WTC11 (cell line): Measurements from ENCODE around the gene OXER1.

ENCODE experiments used
- ATF3 ChIP-seq: sonication (generic); formaldehyde crosslinking; conservative IDR thresholded peaks from 2 replicates; pipeline ENCODE4 v1.8.1; 2022; ENCODE audit warnings: mild to moderate bottlenecking, missing genetic modification reagents
- CTCF ChIP-seq: fragments of 200-600 bp; IDR thresholded peaks from 2 replicates; pipeline ENCODE4 v1.8.0; 2022; ENCODE audit warnings: antibody characterized with exemption
- E2F1 ChIP-seq: sonication (generic); formaldehyde crosslinking; IDR thresholded peaks from 2 replicates; pipeline ENCODE4 v1.8.0; 2022; ENCODE audit warnings: mild to moderate bottlenecking, missing genetic modification reagents
- ESRRA ChIP-seq: sonication (generic); formaldehyde crosslinking; IDR thresholded peaks from 2 replicates; pipeline ENCODE4 v1.8.1; 2022; ENCODE audit warnings: mild to moderate bottlenecking, missing genetic modification reagents, borderline replicate concordance
- FOXK1 ChIP-seq: sonication (generic); formaldehyde crosslinking; IDR thresholded peaks from 2 replicates; pipeline ENCODE4 v1.8.0; 2022; ENCODE audit warnings: mild to moderate bottlenecking, moderate library complexity, missing genetic modification reagents
- MYBL2 ChIP-seq: sonication (generic); formaldehyde crosslinking; IDR thresholded peaks from 2 replicates; pipeline ENCODE4 v1.8.1; 2023; ENCODE audit warnings: mild to moderate bottlenecking, moderate library complexity, missing genetic modification reagents
- TCF7 ChIP-seq: sonication (generic); formaldehyde crosslinking; IDR thresholded peaks from 2 replicates; pipeline ENCODE4 v1.8.0; 2022; ENCODE audit warnings: mild to moderate bottlenecking, low read depth, missing genetic modification reagents, moderate library complexity
- ZBTB43 ChIP-seq: sonication (generic); formaldehyde crosslinking; IDR thresholded peaks from 2 replicates; pipeline ENCODE4 v1.8.1; 2023; ENCODE audit warnings: mild to moderate bottlenecking, missing genetic modification reagents

- no peak for TF ChIP-seq ATF3 (CRISPR knock-in tag)
- no peak for TF ChIP-seq CTCF
- no peak for TF ChIP-seq MYBL2
- no peak for TF ChIP-seq TCF7
- no peak for TF ChIP-seq E2F1 (CRISPR knock-in tag)
- TF ChIP-seq FOXK1, result no peak
- TF ChIP-seq ZBTB43 (CRISPR knock-in tag), result no peak
- no peak for TF ChIP-seq ESRRA (CRISPR knock-in tag)
Observed at GRCh38 chr2:42801381-42801780, 37.4 kb upstream of the OXER1 start.
